ENCODE measurements around the gene DLL1. TPM values are rescaled to one million over a fixed set of nuclear protein-coding genes. Genes with fewer than 3 reads are reported as not detected.

Gene DLL1
- total RNA-seq, 1 experiment from 2014 or later = 2.8 TPM

- H3K4me2 ChIP-seq (ENCODE audit: insufficient read depth, insufficient read length, low read length) = peak overlapping the region; percentile 14
- no peak overlapping the region for H2BK12ac ChIP-seq (ENCODE audit: insufficient read length, low read depth, low read length)
- H2AK5ac ChIP-seq (ENCODE audit: insufficient read length, low read length) = no peak overlapping the region
- no peak overlapping the region for H3K4ac ChIP-seq (ENCODE audit: low read depth, low read length)
- H3K14ac ChIP-seq (ENCODE audit: insufficient read depth, low read length) = no peak overlapping the region; the same call in 1 of the 2 replicates
- H3K4me1 Mint-ChIP-seq = peaks cover 20 to 37% of the 10 kb centered on the region in 2 experiments
- no peaks in the 10 kb centered on the region for H3K79me1 ChIP-seq (ENCODE audit: insufficient read depth, low read depth, low read length, poor library complexity, severe bottlenecking)
- no peak overlapping the region for H3K18ac ChIP-seq (ENCODE audit: insufficient read length, low read depth, low read length)
- no peak overlapping the region for H3K23ac ChIP-seq (ENCODE audit: insufficient read length, low read depth, low read length)
- H3K9ac ChIP-seq (ENCODE audit: extremely low read depth, insufficient read length, low read length) = no peak overlapping the region
- no peaks in the 10 kb centered on the region; the same call in 1 of the 2 replicates for H3K4me1 ChIP-seq (ENCODE audit: insufficient read depth, low read length)
- no peak for DNase-seq
- no peak overlapping the region for H3K56ac ChIP-seq (ENCODE audit: insufficient read length, low read depth, low read length)
- peaks cover 16% of the 10 kb centered on the region for H3K23me2 ChIP-seq (ENCODE audit: insufficient read length, low read depth, low read length, poor library complexity, severe bottlenecking)
- H3K79me2 ChIP-seq (ENCODE audit: insufficient read depth, low read length) = no peaks in the 10 kb centered on the region
- peak overlapping the region in 1 of 2 experiments; percentile 51; a peak in 2 of 5 replicates for H3K4me3 Mint-ChIP-seq
- peaks cover 71% of the 10 kb centered on the region for H3K27me3 Mint-ChIP-seq (ENCODE audit: low read depth)
- H4K91ac ChIP-seq (ENCODE audit: insufficient read length, low read depth, low read length) = no peak overlapping the region
- TF ChIP-seq CTCF (conservative IDR thresholded peaks at IDR 0.05) = no peak
- no peak overlapping the region for H2BK120ac ChIP-seq (ENCODE audit: low read depth, low read length, poor library complexity, severe bottlenecking)
- peaks cover 31% of the 10 kb centered on the region for H3K27me3 ChIP-seq (ENCODE audit: insufficient read depth, low read length)
- no CpG with 5 or more reads among the region's 26 CpGs for WGBS (ENCODE audit: extremely low coverage, insufficient read length, low lambda C conversion rate)
- H3K36me3 Mint-ChIP-seq (ENCODE audit: insufficient read depth in 1 of 3, low read depth in 3 of 3) = peaks cover 9 to 34% (median 33%) of the 10 kb centered on the region in 3 experiments
- H2BK15ac ChIP-seq (ENCODE audit: low read depth, low read length) = no peak overlapping the region
- H3K9me3 Mint-ChIP-seq = peaks cover 0 to 8% of the 10 kb centered on the region in 2 experiments; a peak in 3 of 5 replicates
- H3K27ac ChIP-seq (ENCODE audit: insufficient read length, low read depth, low read length) = no peak overlapping the region
- no peak overlapping the region for H3T11ph ChIP-seq (ENCODE audit: low read length)
- H2AFZ ChIP-seq (ENCODE audit: low read length) = no peak overlapping the region
- H3K27ac Mint-ChIP-seq = no peak overlapping the region; a peak in 1 of 7 replicates
- H2BK20ac ChIP-seq (ENCODE audit: low read depth, low read length, poor library complexity, severe bottlenecking) = no peak overlapping the region
- no peaks in the 10 kb centered on the region for H3K9me3 ChIP-seq (ENCODE audit: control insufficient read depth, low read depth, low read length)
- H2BK5ac ChIP-seq (ENCODE audit: insufficient read length, low read length) = no peak overlapping the region
- no peak overlapping the region for H4K5ac ChIP-seq (ENCODE audit: insufficient read length, low read depth, low read length)
- no peaks in the 10 kb centered on the region for H4K20me1 ChIP-seq (ENCODE audit: control insufficient read depth, insufficient read depth, insufficient read length)
- H4K8ac ChIP-seq (replicated peaks; ENCODE audit: insufficient read length, low read depth, low read length) = no peak overlapping the region
Measured at GRCh38 chr6:170286246-170286933, 4.5 kb downstream of the DLL1 start.
